Caco-2 (cell line): Measurements from ENCODE around the gene SLC10A7. TPM values are rescaled to one million over a fixed set of nuclear protein-coding genes. Genes with fewer than 3 reads are reported as not detected.

Experiments
- BruUV-seq: library from RNA; stranded (reverse); fragments of 400-500 nt; replicated peaks from 2 replicates; lab custom pipeline; 2021; lab: Mats Ljungman, UMichigan
- CTCF ChIA-PET: fragments of 300-600 bp; sonication (Branson Sonifier 250); formaldehyde crosslinking; loops from one replicate; lab custom pipeline; 2022; ENCODE audit warnings: antibody characterized with exemption; lab: Charles Lee
- POLR2A ChIA-PET: fragments of 300-600 bp; sonication (Branson Sonifier 250); formaldehyde crosslinking; loops from one replicate; lab custom pipeline; 2022; ENCODE audit warnings: antibody characterized with exemption; lab: Charles Lee
- DNase-seq, 2 experiments: peaks; one replicate each; pipeline versions ENCODE4 v3.0.0 to v3.0.0-alpha.2; 2020 to 2022
- H3K27me3 ChIP-seq: replicated peaks from 2 replicates; pipeline ENCODE4 v1.6.0; 2011; ENCODE audit warnings: low read length; ENCODE audit not compliant: control insufficient read depth, insufficient read depth
- H3K36me3 ChIP-seq: 2 replicates; pipeline ENCODE4 v1.5.1; 2011; ENCODE audit warnings: low read length; ENCODE audit not compliant: control insufficient read depth, insufficient read depth
- H3K4me1 ChIP-seq: fragments of 250-450 bp; sonication (Bioruptor Pico); 2 replicates; pipeline ENCODE4 v1.5.1; 2020; ENCODE audit warnings: mild to moderate bottlenecking
- H3K4me3 ChIP-seq: 2 replicates; pipeline ENCODE4 v1.5.1; 2011; ENCODE audit warnings: low read depth, mild to moderate bottlenecking, control low read depth, low read length
- H3K9me3 ChIP-seq: fragments of 250-450 bp; sonication (Bioruptor Pico); 2 replicates; pipeline ENCODE4 v1.5.1; 2020; ENCODE audit warnings: mild to moderate bottlenecking, moderate library complexity
- H3K27ac Mint-ChIP-seq: one replicate; pipeline ENCODE4 v1.8.0; 2022; ENCODE audit warnings: mixed read lengths; ENCODE audit not compliant: unreplicated experiment
- H3K27me3 Mint-ChIP-seq: one replicate; pipeline ENCODE4 v1.8.0; 2022; ENCODE audit warnings: mixed read lengths; ENCODE audit not compliant: insufficient read depth, unreplicated experiment
- H3K36me3 Mint-ChIP-seq: one replicate; pipeline ENCODE4 v1.8.0; 2022; ENCODE audit warnings: mild to moderate bottlenecking, mixed read lengths; ENCODE audit not compliant: insufficient read depth, unreplicated experiment
- H3K4me1 Mint-ChIP-seq: one replicate; pipeline ENCODE4 v1.8.0; 2022; ENCODE audit warnings: low read depth, mixed read lengths; ENCODE audit not compliant: unreplicated experiment
- H3K4me3 Mint-ChIP-seq: one replicate; pipeline ENCODE4 v1.8.0; 2022; ENCODE audit warnings: mild to moderate bottlenecking, moderate library complexity, mixed read lengths; ENCODE audit not compliant: unreplicated experiment
- H3K9me3 Mint-ChIP-seq: one replicate; pipeline ENCODE4 v1.8.0; 2022; ENCODE audit warnings: mixed read lengths; ENCODE audit not compliant: unreplicated experiment
- intact Hi-C: fragments of 100-400 bp; cut with micrococcal nuclease; formaldehyde crosslinking; loops from one replicate; pipeline ENCODE4 v1.10.0; 2022; ENCODE audit not compliant: unreplicated experiment
- total RNA-seq: library from RNA; stranded (reverse); gene quantifications from 2 replicates; pipeline ENCODE4 v1.2.3, GENCODE V29; 2022
- TF ChIP-seq, protein P1 (sequence below), 2 experiments: fragments of 200-600 bp in 1 of 2; IDR thresholded peaks; 1 replicate in 1 of 2; 2 replicates in 1 of 2; pipeline versions ENCODE4 v1.5.1 to v1.8.0; 2011 to 2022; ENCODE audit warnings: antibody characterized with exemption in 1 of 2, control low read depth in 1 of 2, inconsistent platforms in 1 of 2, low read depth in 1 of 2, low read length in 1 of 2, mild to moderate bottlenecking in 1 of 2, moderate library complexity in 1 of 2; ENCODE audit not compliant: insufficient read depth in 1 of 2, severe bottlenecking in 1 of 2, unreplicated experiment in 1 of 2

SLC10A7 gene
- total RNA-seq, 1 experiment from 2014 or later = 12.1 TPM

DNA sequence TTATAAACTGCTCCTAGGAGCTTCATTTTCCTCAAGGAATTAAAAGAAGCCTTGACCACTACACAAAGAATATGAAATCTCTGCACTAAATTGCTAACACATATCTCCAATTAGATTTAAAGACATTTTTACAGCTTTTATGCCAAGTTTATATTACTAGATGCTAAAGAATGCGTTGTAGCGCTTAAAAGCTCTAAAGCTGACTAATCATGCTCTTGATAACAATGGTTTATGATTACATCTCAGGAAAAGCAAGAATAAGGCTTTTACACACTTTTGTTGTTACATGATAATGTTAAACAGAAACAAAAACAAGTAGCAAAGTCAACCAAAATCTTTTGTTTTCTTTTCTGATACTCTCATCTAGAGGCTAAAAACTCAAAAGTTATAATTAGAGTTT, 44.7 kb downstream of the SLC10A7 start:
- no peaks in the 10 kb centered on the region for H3K27me3 Mint-ChIP-seq
- Histone ChIP-seq H3K4me1 (no peaks in the 10 kb centered on the region), H3K36me3 (no peaks in the 10 kb centered on the region), H3K27me3 (no peaks in the 10 kb centered on the region), H3K9me3 (no peaks in the 10 kb centered on the region), H3K4me3 (no peak overlapping the region)
- POLR2A ChIA-PET = no interaction called here
- TF ChIP-seq, protein P1, sequence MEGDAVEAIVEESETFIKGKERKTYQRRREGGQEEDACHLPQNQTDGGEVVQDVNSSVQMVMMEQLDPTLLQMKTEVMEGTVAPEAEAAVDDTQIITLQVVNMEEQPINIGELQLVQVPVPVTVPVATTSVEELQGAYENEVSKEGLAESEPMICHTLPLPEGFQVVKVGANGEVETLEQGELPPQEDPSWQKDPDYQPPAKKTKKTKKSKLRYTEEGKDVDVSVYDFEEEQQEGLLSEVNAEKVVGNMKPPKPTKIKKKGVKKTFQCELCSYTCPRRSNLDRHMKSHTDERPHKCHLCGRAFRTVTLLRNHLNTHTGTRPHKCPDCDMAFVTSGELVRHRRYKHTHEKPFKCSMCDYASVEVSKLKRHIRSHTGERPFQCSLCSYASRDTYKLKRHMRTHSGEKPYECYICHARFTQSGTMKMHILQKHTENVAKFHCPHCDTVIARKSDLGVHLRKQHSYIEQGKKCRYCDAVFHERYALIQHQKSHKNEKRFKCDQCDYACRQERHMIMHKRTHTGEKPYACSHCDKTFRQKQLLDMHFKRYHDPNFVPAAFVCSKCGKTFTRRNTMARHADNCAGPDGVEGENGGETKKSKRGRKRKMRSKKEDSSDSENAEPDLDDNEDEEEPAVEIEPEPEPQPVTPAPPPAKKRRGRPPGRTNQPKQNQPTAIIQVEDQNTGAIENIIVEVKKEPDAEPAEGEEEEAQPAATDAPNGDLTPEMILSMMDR (IDR thresholded peaks at IDR 0.05; ENCODE audit: insufficient read depth in 1 of 2, low read depth in 1 of 2, low read length in 1 of 2, severe bottlenecking in 1 of 2, unreplicated experiment in 1 of 2) = no peak
- intact Hi-C loops = no loop called here
- no peaks in the 10 kb centered on the region for H3K36me3 Mint-ChIP-seq
- no peak overlapping the region for H3K27ac Mint-ChIP-seq
- H3K9me3 Mint-ChIP-seq = no peaks in the 10 kb centered on the region
- BruUV-seq = no TSS peak
- no peak overlapping the region for H3K4me3 Mint-ChIP-seq
- no peaks in the 10 kb centered on the region for H3K4me1 Mint-ChIP-seq
- CTCF ChIA-PET = no interaction called here
- DNase-seq = no peak

DNA sequence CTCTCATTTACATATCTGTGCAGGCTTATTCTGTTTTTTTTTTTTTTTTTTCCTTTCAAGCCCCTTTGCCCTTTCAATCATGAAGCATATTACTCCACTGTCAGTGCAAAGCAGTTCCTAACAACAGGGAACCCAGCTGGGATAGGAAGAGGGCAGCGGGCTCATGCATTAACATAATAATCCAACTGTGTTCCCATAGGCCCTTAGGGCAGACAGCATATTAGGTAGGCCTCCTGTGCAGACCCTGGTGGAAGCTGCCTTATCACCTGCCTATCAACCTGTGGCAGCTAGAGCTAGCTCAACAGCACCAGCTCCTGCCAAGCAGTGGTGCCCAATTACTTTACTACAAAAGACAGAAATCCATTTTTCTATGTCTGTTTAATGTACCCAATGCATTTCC, 49.3 kb downstream of the SLC10A7 start:
- Histone ChIP-seq H3K4me1 (no peaks in the 10 kb centered on the region), H3K27me3 (no peaks in the 10 kb centered on the region), H3K4me3 (no peak overlapping the region), H3K9me3 (no peaks in the 10 kb centered on the region), H3K36me3 (no peaks in the 10 kb centered on the region)
- intact Hi-C loops = no loop called here
- no peaks in the 10 kb centered on the region for H3K4me1 Mint-ChIP-seq
- H3K4me3 Mint-ChIP-seq = no peak overlapping the region
- no TSS peak for BruUV-seq
- ChIA-PET POLR2A (no interaction called here), CTCF (no interaction called here)
- TF ChIP-seq, protein P1 (IDR thresholded peaks at IDR 0.05; ENCODE audit: insufficient read depth in 1 of 2, low read depth in 1 of 2, low read length in 1 of 2, severe bottlenecking in 1 of 2, unreplicated experiment in 1 of 2) = no peak
- H3K36me3 Mint-ChIP-seq = no peaks in the 10 kb centered on the region
- H3K27me3 Mint-ChIP-seq = no peaks in the 10 kb centered on the region
- H3K27ac Mint-ChIP-seq = no peak overlapping the region
- no peak for DNase-seq
- H3K9me3 Mint-ChIP-seq = no peaks in the 10 kb centered on the region

DNA sequence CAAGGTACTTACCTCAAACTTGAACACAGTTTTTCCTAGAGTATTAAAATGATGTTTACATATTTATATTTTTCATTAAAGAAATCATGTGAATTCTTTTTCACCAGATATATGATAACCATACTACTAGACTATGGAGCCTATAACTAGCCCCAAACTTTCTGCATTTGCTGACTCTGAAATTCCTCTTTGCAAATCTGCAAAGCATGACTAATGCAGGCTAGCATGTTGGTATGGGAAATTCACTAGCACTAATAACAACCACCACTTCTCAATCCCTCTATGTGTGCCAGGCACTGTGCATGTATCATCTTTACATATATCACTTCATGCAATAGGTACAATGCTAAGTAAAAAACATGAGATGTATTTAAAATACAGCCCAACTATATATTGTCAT, 51.1 kb downstream of the SLC10A7 start:
- no peak for DNase-seq
- Mint-ChIP-seq H3K4me3 (no peak overlapping the region), H3K4me1 (no peaks in the 10 kb centered on the region), H3K27ac (no peak overlapping the region), H3K9me3 (no peaks in the 10 kb centered on the region), H3K36me3 (no peaks in the 10 kb centered on the region), H3K27me3 (no peaks in the 10 kb centered on the region)
- Histone ChIP-seq H3K36me3 (no peaks in the 10 kb centered on the region), H3K27me3 (no peaks in the 10 kb centered on the region), H3K4me1 (no peaks in the 10 kb centered on the region), H3K9me3 (no peaks in the 10 kb centered on the region), H3K4me3 (no peak overlapping the region)
- BruUV-seq = no TSS peak
- POLR2A ChIA-PET = no interaction called here
- TF ChIP-seq, protein P1 (IDR thresholded peaks at IDR 0.05; ENCODE audit: insufficient read depth in 1 of 2, low read depth in 1 of 2, low read length in 1 of 2, severe bottlenecking in 1 of 2, unreplicated experiment in 1 of 2) = no peak
- CTCF ChIA-PET = no interaction called here
- intact Hi-C loops = no loop called here
